HL-60/S4 treated with retinoic acid at 250 ng/mL for 4 days and 3 days (cell line): ENCODE results near the gene YAP1.
"Not testable (repeated sequence)": the region's sequence is repeated elsewhere in the genome, so short reads cannot be mapped to it uniquely, and the experiment has no call there.

Experiments
- in situ Hi-C: fragments of 300-500 bp; cut with MboI; formaldehyde crosslinking; loops from 2 replicates; pipeline ENCODE4 v1.7.0; 2022; ENCODE audit warnings: low sequenced_read_pairs

The YAP1 gene

GRCh38 chr11:102196351-102196750, 86.1 kb downstream of the YAP1 start:
- in situ Hi-C loops = no loop called here

GRCh38 chr11:102196816-102197215, 86.6 kb downstream of the YAP1 start:
- in situ Hi-C loops = no loop called here

GRCh38 chr11:102197670-102198139, 87.5 kb downstream of the YAP1 start:
- in situ Hi-C loops = no loop called here

- in situ Hi-C loops = no loop called here
Measured at GRCh38 chr11:102199673-102200072, 89.4 kb downstream of the YAP1 start.

- in situ Hi-C loops = not testable (repeated sequence)
Measured at GRCh38 chr11:102200325-102200724, 90.1 kb downstream of the YAP1 start.

- in situ Hi-C loops = no loop called here
Measured at GRCh38 chr11:102201776-102202175, 91.5 kb downstream of the YAP1 start.

GRCh38 chr11:102202972-102203371, 92.7 kb downstream of the YAP1 start:
- in situ Hi-C loops = no loop called here

GRCh38 chr11:102204174-102204573, 93.9 kb downstream of the YAP1 start:
- in situ Hi-C loops = no loop called here

GRCh38 chr11:102205805-102206204, 95.6 kb downstream of the YAP1 start:
- in situ Hi-C loops = no loop called here

- in situ Hi-C loops = no loop called here
Measured at GRCh38 chr11:102208835-102209234, 98.6 kb downstream of the YAP1 start.

- in situ Hi-C loops = no loop called here
Measured at GRCh38 chr11:102214623-102215022, 104.4 kb downstream of the YAP1 start.

GRCh38 chr11:102216433-102217075, 106.3 kb downstream of the YAP1 start:
- in situ Hi-C loops = no loop called here

- in situ Hi-C loops = no loop called here
Measured at GRCh38 chr11:102220728-102221467, 110.7 kb downstream of the YAP1 start.

- in situ Hi-C loops = no loop called here
Measured at GRCh38 chr11:102223859-102224258, 113.6 kb downstream of the YAP1 start.

GRCh38 chr11:102225689-102226568, 115.7 kb downstream of the YAP1 start:
- in situ Hi-C loops = no loop called here

GRCh38 chr11:102226702-102227490, 116.6 kb downstream of the YAP1 start:
- in situ Hi-C loops = no loop called here

GRCh38 chr11:102229510-102230123, 119.4 kb downstream of the YAP1 start:
- in situ Hi-C loops = no loop called here

GRCh38 chr11:102230186-102230585, 119.9 kb downstream of the YAP1 start:
- in situ Hi-C loops = no loop called here

GRCh38 chr11:102230911-102231310, 120.7 kb downstream of the YAP1 start:
- in situ Hi-C loops = no loop called here

- in situ Hi-C loops = no loop called here
Measured at GRCh38 chr11:102234779-102235439, 124.7 kb downstream of the YAP1 start.
